CD4-positive, alpha-beta T cell treated with Interleukin-4 for 4 hours (primary cell): ENCODE measurements around the gene PARPBP.
"Not testable (repeated sequence)": the region's sequence is repeated elsewhere in the genome, so short reads cannot be mapped to it uniquely, and the experiment has no call there.

ENCODE experiments used
- DNase-seq: peaks from one replicate; pipeline ENCODE4 v3.0.0-alpha.2; 2020

The PARPBP gene

GRCh38 chr12:102163383-102163782, 43.4 kb downstream of the PARPBP start:
- no peak for DNase-seq

DNA sequence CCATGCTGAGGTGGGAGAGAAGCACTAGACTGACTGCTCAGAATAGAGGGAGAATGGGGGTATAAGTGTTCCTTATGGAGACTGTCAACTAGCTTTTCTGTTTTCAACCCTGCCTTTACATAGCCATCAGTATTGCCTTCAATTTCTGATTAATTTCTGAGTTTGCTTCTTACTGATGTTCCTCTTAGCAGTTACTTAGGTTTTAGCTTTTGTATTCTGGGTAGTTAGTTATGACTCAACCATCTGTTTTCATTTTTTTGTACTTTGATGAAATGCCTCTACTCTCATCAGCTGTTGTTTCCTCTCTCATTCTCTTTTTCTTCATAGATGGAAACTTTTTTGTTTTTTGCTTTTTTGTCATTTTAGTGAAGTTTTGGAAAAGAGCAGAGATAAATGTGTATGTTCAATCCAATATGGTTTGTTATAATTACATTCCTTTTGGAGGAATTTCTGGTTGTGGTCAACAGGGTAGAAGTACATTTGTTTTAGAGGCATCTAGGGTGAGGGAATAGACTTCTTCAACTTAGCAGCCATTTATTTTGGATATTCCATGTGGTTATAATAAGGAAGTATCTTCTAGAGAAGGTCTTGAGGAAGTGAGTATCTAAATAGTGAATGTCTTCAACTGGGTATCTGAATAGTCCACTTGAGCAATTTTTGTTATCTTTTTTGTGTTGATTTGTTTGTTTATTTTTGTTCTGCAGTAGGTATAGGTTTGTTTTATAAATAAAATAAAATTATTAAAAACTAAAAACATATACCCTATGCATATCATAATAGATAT, 48.0 kb downstream of the PARPBP start:
- no peak for DNase-seq

GRCh38 chr12:102169922-102170621, 50.1 kb downstream of the PARPBP start:
- DNase-seq = peak; percentile 31

DNA sequence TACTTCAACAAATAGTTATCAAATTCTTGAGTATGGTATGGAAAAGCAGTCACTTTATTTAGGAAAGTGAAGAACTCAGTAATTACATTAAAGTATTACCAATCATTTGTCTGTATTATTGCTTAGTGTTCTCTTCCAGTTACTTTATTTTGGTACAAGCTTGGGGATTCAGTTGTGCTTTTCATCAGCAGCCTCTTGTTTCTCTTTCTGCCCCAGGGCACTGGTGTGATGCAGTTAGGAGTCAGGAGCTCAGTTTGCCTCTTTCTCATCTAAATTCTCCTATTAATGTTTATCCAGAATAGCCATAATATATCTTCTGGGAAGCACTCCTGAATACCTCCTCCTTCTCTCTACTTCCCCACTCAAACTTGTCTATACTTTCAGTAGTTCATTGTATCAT, 52.0 kb downstream of the PARPBP start:
- DNase-seq = no peak

GRCh38 chr12:102172436-102172835, 52.5 kb downstream of the PARPBP start:
- no peak for DNase-seq

DNA sequence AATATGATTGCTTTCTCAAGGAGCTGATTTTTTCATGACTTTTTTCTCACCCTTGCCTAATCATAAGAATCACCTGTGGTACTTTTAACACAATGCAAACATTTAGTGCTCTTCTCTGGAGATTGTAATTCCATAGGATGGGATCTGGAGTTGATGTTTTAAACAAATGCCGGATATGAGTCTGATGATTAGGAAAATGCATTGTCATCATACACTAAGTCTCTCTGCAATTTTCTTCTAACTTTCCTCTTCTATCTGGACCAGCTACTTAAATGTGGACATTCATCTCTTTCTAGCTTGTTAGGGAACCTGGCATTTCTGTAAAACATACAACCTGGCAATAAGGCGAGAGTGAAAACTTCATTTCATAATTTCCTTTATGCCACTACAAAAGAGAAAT, 54.1 kb downstream of the PARPBP start:
- DNase-seq = no peak

DNA sequence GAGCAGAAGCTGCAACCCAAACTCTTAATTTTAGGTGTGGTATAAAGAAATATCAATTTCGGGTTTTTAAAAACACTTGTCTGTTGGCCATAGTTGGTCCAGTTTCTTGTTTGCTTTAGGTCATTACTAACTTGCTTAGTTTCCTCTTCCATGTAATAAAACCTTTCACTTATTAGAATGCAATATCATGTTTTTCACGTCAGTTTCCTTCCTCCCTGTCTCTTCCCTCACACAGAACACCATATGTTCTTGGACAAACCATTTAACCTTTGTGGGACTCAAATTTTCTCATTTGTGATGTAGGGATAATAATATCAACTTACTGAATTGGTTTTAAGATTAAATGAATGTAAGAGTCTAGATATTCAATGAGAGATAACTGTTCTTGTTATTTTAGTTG, 54.8 kb downstream of the PARPBP start:
- no peak for DNase-seq

DNA sequence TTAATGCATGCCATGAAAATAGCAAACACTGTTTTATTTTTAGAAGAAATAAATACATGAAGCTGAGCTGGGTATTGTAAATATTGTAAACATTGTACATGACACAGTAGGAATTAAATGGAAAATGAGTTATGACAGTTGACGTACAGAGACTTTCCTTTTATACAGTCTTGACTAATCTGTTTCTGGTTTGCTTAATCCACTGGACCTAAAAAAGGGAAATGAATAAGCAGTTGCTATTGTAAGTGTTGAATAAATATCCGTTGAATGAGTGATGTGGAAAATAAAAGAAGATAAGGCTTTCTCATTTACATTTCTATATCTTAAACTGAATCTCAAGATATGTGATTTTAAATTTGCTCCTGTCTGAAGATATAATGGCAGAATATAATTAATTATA, 62.7 kb downstream of the PARPBP start:
- DNase-seq = no peak

GRCh38 chr12:102195826-102196225, 75.8 kb downstream of the PARPBP start:
- no peak for DNase-seq

GRCh38 chr12:102197789-102198188, 77.8 kb downstream of the PARPBP start, which contains the start of gene PMCH:
TSS of gene PMCH (minus strand) at chr12:102197833. CDS start at chr12:102197770, 63 bp downstream.
- DNase-seq = peak; percentile 8

DNA sequence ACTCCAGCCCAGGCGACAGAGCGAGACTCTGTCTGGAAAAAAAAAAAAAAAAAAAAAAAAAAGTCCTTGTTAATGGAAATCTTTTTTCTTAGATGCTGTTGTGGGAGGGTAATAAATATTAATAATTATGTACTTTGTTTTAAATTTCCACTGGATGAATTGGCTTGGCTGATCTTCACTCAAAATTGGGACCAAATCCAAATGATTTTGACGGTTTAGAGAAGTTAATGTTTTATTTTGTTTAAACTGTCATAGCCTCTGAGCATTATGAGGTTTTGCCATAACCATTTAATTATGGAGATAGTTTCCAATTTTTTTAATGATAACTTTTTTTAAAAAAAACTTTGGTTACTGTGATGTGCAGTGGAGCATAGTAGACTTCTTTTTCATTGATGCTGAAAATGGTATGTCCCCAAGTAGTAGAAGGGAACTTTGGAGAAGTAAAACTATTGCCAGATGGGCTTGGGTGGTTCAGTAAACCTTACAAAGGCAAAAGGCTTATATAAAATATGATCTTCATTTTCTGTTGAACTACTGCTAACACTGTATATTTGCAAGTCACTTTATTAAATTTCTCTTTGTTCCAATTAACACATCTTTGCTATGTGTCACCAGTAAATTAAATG, 81.6 kb downstream of the PARPBP start:
- no peak for DNase-seq

- DNase-seq = no peak
Observed at GRCh38 chr12:102202556-102202955, 82.6 kb downstream of the PARPBP start.

DNA sequence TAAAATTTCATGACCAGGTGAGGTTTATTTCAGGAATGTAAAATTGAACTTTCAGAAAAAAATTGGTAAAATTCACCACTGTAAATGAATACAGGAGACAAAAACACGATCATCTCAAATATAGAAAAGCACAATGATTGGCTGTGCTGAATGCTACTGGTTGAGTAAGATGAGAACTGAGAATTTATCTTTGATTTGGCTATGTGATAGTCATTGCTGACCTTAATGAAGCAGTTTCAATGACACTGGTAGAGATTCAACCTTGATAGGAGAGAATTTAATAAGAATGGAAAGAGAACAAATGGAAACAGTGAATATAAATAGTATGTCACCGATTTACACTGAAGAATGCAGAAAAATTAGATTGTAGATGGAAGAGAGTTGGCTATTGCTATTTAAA, 84.0 kb downstream of the PARPBP start:
- no peak for DNase-seq

DNA sequence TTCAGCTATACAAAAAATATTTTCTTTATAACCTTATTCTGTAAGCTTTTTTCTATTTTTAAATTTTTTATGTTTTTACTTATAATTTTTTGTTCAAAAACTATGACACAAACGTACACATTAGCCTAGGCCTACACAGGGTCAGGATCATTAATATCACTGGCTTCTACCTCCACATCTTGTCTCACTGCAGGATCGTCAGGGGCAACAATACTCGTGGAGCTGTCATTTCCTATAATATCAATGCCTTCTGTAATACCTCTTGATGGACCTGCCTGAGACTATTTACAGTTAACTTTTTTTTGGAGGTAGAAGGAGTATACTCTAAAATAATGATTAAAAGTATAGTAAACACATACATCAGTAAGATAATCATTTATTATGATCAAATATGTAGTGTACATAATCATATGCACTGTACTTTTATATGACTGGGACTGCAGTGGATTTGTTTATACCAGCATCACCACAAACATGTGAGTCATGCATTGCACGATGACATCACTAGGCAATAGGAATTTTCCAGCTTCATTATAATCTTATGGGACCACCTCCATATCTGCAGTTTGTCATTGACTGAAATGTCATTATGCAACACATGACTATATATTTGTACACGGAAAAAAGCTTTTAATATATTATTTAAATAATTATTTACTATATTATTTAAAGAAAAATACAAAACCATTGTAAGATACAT, 96.2 kb downstream of the PARPBP start:
- DNase-seq = no peak

DNA sequence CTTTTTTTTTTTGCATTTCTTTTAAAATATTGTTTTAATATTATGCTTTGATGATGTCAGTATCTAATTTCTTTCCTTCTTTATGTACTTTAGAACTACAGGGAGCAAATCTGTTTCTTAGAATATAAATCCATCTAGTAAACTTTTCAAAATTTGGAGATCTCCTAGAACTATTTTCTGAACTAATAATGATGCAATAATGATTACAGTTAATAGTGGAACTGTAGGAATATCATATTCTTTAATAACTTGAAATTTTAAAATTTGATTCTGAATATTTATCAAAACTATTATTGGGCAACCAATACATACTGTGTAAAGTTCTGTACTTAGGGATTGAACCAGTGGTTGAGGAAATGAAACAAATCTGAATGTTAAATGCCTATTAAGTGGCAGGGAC, 100.8 kb downstream of the PARPBP start:
- no peak for DNase-seq

GRCh38 chr12:102227954-102228353, 108.0 kb downstream of the PARPBP start:
- DNase-seq = no peak

DNA sequence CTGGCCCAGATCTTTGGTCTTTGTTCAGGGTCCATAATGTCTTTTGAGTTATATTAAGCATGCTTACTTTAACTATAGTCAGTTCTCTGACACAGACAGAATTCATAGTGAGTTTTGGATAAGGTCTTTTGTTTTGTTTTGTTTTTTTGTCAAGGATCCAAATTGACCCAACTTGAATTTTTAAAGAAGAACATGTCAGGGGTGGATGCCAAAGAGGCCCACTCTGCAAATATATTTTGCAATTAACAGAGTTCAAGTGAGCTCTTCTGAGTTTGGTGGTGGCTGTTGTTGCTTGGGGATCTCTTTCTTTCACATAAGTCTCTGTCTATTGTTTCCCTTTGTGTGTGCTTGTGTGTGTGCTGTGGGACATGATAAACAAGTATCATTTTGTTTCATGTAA, 112.1 kb downstream of the PARPBP start:
- DNase-seq = no peak

- no peak for DNase-seq
Observed at GRCh38 chr12:102232446-102232845, 112.5 kb downstream of the PARPBP start.

DNA sequence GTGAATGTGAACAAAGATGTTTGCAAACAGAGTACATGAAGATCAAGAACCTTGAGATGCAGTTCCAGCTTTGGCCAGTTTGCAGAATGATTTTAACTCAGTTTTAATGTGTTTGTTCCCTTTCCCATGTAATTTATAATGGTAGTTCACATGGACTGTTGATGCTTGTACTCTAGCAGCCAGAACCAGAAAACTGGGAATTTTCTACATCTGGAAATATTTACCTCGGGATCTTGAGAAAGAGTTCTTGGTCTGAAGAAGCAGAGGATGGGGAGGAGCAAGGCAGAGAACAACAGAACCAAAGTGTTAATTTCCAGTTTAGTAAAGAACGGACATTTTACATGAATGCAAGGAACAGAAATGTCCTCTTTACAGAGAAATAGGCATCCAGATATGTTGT, 114.6 kb downstream of the PARPBP start:
- no peak for DNase-seq

- not testable (repeated sequence) for DNase-seq
Observed at GRCh38 chr12:102240859-102241258, 120.9 kb downstream of the PARPBP start.
